Central memory CD8-positive, alpha-beta T cell (primary cell): Measurements from ENCODE around the gene LDLRAD3.
"Not testable (repeated sequence)": the region's sequence is repeated elsewhere in the genome, so short reads cannot be mapped to it uniquely, and the experiment has no call there.

Experiments
- ATAC-seq: fragments of 150-1000 bp; cut with Tn5 transposase; replicated peaks from 2 replicates; pipeline ENCODE4 v1.10.0; 2022; ENCODE audit warnings: mild to moderate bottlenecking, moderate FRiP score, moderate number of reproducible peaks; ENCODE audit not compliant: poor library complexity, severe bottlenecking; ENCODE audit errors: extremely low read depth
- DNase-seq, 2 donors: peaks; one replicate each; pipeline ENCODE4 v3.0.0; 2021; ENCODE audit warnings: low spot score in 2 of 2
- H3K27ac Mint-ChIP-seq: one replicate; pipeline ENCODE4 v1.8.0; 2022; ENCODE audit warnings: low read depth, mild to moderate bottlenecking, moderate library complexity, mixed read lengths
- H3K27me3 Mint-ChIP-seq: one replicate; pipeline ENCODE4 v1.8.0; 2022; ENCODE audit warnings: mixed read lengths
- H3K36me3 Mint-ChIP-seq: one replicate; pipeline ENCODE4 v1.8.0; 2022; ENCODE audit warnings: mild to moderate bottlenecking, moderate library complexity, mixed read lengths; ENCODE audit not compliant: insufficient read depth
- H3K4me1 Mint-ChIP-seq: one replicate; pipeline ENCODE4 v1.8.0; 2022; ENCODE audit warnings: mixed read lengths
- H3K4me3 Mint-ChIP-seq: one replicate; pipeline ENCODE4 v1.8.0; 2022; ENCODE audit warnings: mild to moderate bottlenecking, moderate library complexity, mixed read lengths
- H3K9me3 Mint-ChIP-seq: one replicate; pipeline ENCODE4 v1.8.0; 2022; ENCODE audit warnings: mixed read lengths

LDLRAD3 gene

GRCh38 chr11:36187622-36188021 lies 243.8 kb downstream of the LDLRAD3 start:
- ATAC-seq, result no peak
- H3K27me3 Mint-ChIP-seq, result peaks cover 34% of the 10 kb centered on the region
- no peaks in the 10 kb centered on the region for H3K36me3 Mint-ChIP-seq
- H3K4me3 Mint-ChIP-seq, result no peak overlapping the region
- no peak for DNase-seq
- H3K27ac Mint-ChIP-seq, result no peak overlapping the region
- no peaks in the 10 kb centered on the region for H3K4me1 Mint-ChIP-seq
- no peaks in the 10 kb centered on the region for H3K9me3 Mint-ChIP-seq

GRCh38 chr11:36189735-36190134 lies 245.9 kb downstream of the LDLRAD3 start:
- H3K4me1 Mint-ChIP-seq, H3K27ac Mint-ChIP-seq, ATAC-seq, H3K9me3 Mint-ChIP-seq, DNase-seq, H3K4me3 Mint-ChIP-seq, H3K36me3 Mint-ChIP-seq: not testable (repeated sequence)
- peaks cover 34% of the 10 kb centered on the region for H3K27me3 Mint-ChIP-seq

GRCh38 chr11:36191941-36192340 lies 248.1 kb downstream of the LDLRAD3 start:
- H3K27me3 Mint-ChIP-seq, result peaks cover 16% of the 10 kb centered on the region
- H3K4me1 Mint-ChIP-seq, result no peaks in the 10 kb centered on the region
- H3K4me3 Mint-ChIP-seq, result no peak overlapping the region
- ATAC-seq (no peak), DNase-seq (no peak)
- H3K9me3 Mint-ChIP-seq, result no peaks in the 10 kb centered on the region
- no peak overlapping the region for H3K27ac Mint-ChIP-seq
- H3K36me3 Mint-ChIP-seq, result no peaks in the 10 kb centered on the region

GRCh38 chr11:36192425-36193289 lies 248.8 kb downstream of the LDLRAD3 start:
- H3K4me1 Mint-ChIP-seq, result no peaks in the 10 kb centered on the region
- no peak overlapping the region for H3K27ac Mint-ChIP-seq
- H3K36me3 Mint-ChIP-seq, result no peaks in the 10 kb centered on the region
- peaks cover 9% of the 10 kb centered on the region for H3K27me3 Mint-ChIP-seq
- no peaks in the 10 kb centered on the region for H3K9me3 Mint-ChIP-seq
- no peak for DNase-seq
- ATAC-seq, result no peak
- no peak overlapping the region for H3K4me3 Mint-ChIP-seq

GRCh38 chr11:36193290-36193619 lies 249.4 kb downstream of the LDLRAD3 start:
- DNase-seq (no peak), ATAC-seq (no peak)
- H3K4me1 Mint-ChIP-seq, result no peaks in the 10 kb centered on the region
- H3K27me3 Mint-ChIP-seq, result peaks cover 3% of the 10 kb centered on the region
- no peak overlapping the region for H3K27ac Mint-ChIP-seq
- no peak overlapping the region for H3K4me3 Mint-ChIP-seq
- no peaks in the 10 kb centered on the region for H3K36me3 Mint-ChIP-seq
- H3K9me3 Mint-ChIP-seq, result no peaks in the 10 kb centered on the region

- H3K9me3 Mint-ChIP-seq, result no peaks in the 10 kb centered on the region
- H3K27ac Mint-ChIP-seq, result no peak overlapping the region
- H3K4me3 Mint-ChIP-seq, result no peak overlapping the region
- ATAC-seq (no peak), DNase-seq (no peak)
- H3K36me3 Mint-ChIP-seq, result no peaks in the 10 kb centered on the region
- H3K27me3 Mint-ChIP-seq, result no peaks in the 10 kb centered on the region
- no peaks in the 10 kb centered on the region for H3K4me1 Mint-ChIP-seq
Measured at GRCh38 chr11:36193721-36194120, 249.9 kb downstream of the LDLRAD3 start.

- no peak for ATAC-seq
Measured at GRCh38 chr11:36195496-36196354, 251.9 kb downstream of the LDLRAD3 start.

GRCh38 chr11:36196411-36196998 lies 252.6 kb downstream of the LDLRAD3 start:
- Mint-ChIP-seq H3K9me3 (no peaks in the 10 kb centered on the region), H3K4me3 (no peak overlapping the region), H3K27me3 (no peaks in the 10 kb centered on the region), H3K4me1 (no peaks in the 10 kb centered on the region), H3K36me3 (peaks cover 2% of the 10 kb centered on the region), H3K27ac (no peak overlapping the region)
- ATAC-seq (no peak), DNase-seq (no peak)

More at GRCh38 chr11:36195496-36196354, 251.9 kb downstream of the LDLRAD3 start:
- H3K4me1 Mint-ChIP-seq, result no peaks in the 10 kb centered on the region
- no peaks in the 10 kb centered on the region for H3K27me3 Mint-ChIP-seq
- no peaks in the 10 kb centered on the region for H3K9me3 Mint-ChIP-seq
- no peak for DNase-seq
- no peak overlapping the region for H3K4me3 Mint-ChIP-seq
- no peak overlapping the region for H3K27ac Mint-ChIP-seq
- H3K36me3 Mint-ChIP-seq, result peaks cover 2% of the 10 kb centered on the region

- Mint-ChIP-seq H3K27ac (no peak overlapping the region), H3K4me3 (no peak overlapping the region), H3K4me1 (no peaks in the 10 kb centered on the region), H3K27me3 (peaks cover 33% of the 10 kb centered on the region), H3K36me3 (peaks cover 2% of the 10 kb centered on the region), H3K9me3 (no peaks in the 10 kb centered on the region)
- DNase-seq, result no peak
- no peak for ATAC-seq
Measured at GRCh38 chr11:36201411-36201810, 257.5 kb downstream of the LDLRAD3 start.

GRCh38 chr11:36205536-36205935 lies 261.7 kb downstream of the LDLRAD3 start:
- H3K4me3 Mint-ChIP-seq, result no peak overlapping the region
- no peaks in the 10 kb centered on the region for H3K9me3 Mint-ChIP-seq
- DNase-seq, result no peak
- H3K27me3 Mint-ChIP-seq, result peaks cover 51% of the 10 kb centered on the region
- no peaks in the 10 kb centered on the region for H3K36me3 Mint-ChIP-seq
- H3K27ac Mint-ChIP-seq, result no peak overlapping the region
- ATAC-seq, result no peak
- H3K4me1 Mint-ChIP-seq, result no peaks in the 10 kb centered on the region

- Mint-ChIP-seq H3K27ac (no peak overlapping the region), H3K4me3 (no peak overlapping the region)
- no peak for ATAC-seq
Measured at GRCh38 chr11:36210529-36210928, 266.7 kb downstream of the LDLRAD3 start.

GRCh38 chr11:36211761-36212430 lies 268.0 kb downstream of the LDLRAD3 start:
- Mint-ChIP-seq H3K36me3 (no peaks in the 10 kb centered on the region), H3K4me1 (no peaks in the 10 kb centered on the region), H3K9me3 (no peaks in the 10 kb centered on the region), H3K27me3 (peaks cover 60% of the 10 kb centered on the region), H3K27ac (no peak overlapping the region), H3K4me3 (no peak overlapping the region)
- DNase-seq (no peak), ATAC-seq (no peak)

More at GRCh38 chr11:36210529-36210928, 266.7 kb downstream of the LDLRAD3 start:
- no peaks in the 10 kb centered on the region for H3K36me3 Mint-ChIP-seq
- no peak for DNase-seq
- peaks cover 60% of the 10 kb centered on the region for H3K27me3 Mint-ChIP-seq
- H3K9me3 Mint-ChIP-seq, result no peaks in the 10 kb centered on the region
- H3K4me1 Mint-ChIP-seq, result no peaks in the 10 kb centered on the region
